NB4 (cell line): Measurements from ENCODE around the gene TNFRSF12A.

ENCODE experiments used
- CTCF ChIP-seq: IDR thresholded peaks from one replicate; pipeline ENCODE4 v1.5.1; 2012; ENCODE audit warnings: low read depth, low read length
- MAX ChIP-seq: IDR thresholded peaks from 2 replicates; pipeline ENCODE4 v1.6.1; 2011; ENCODE audit warnings: low read depth, low read length
- MYC ChIP-seq: IDR thresholded peaks from 2 replicates; pipeline ENCODE4 v1.6.1; 2011; ENCODE audit warnings: low read depth, low read length
- POLR2A ChIP-seq: IDR thresholded peaks from 2 replicates; pipeline ENCODE4 v1.6.1; 2011; ENCODE audit warnings: mild to moderate bottlenecking; ENCODE audit not compliant: insufficient read length; ENCODE audit errors: extremely low read depth

GRCh38 chr16:3023415-3023668, 3.2 kb downstream of the TNFRSF12A start:
- TF ChIP-seq CTCF = no peak
- TF ChIP-seq POLR2A = no peak
- no peak for TF ChIP-seq MAX
- TF ChIP-seq MYC = no peak
